Sigmoid colon (tissue), 7 donors: ENCODE results near the gene ZDHHC7. TPM values are rescaled to one million over a fixed set of nuclear protein-coding genes. Genes with fewer than 3 reads are reported as not detected.
"Not testable (repeated sequence)": the region's sequence is repeated elsewhere in the genome, so short reads cannot be mapped to it uniquely, and the experiment has no call there.

Experiments used
- DNase-seq: peaks from one replicate; pipeline ENCODE4 v3.0.0-alpha.2; 2019
- H3K27ac ChIP-seq, 4 donors: fragments of 200-600 bp; sonication (generic); one replicate each; pipeline ENCODE4 v1.5.1; 2016 to 2019; ENCODE audit warnings: mild to moderate bottlenecking in 1 of 4
- H3K27me3 ChIP-seq, 3 donors: fragments of 200-600 bp; sonication (generic); one replicate each; pipeline ENCODE4 v1.5.1; 2019; ENCODE audit warnings: mild to moderate bottlenecking in 1 of 3
- H3K36me3 ChIP-seq, 4 donors: fragments of 200-600 bp; sonication (generic); one replicate each; pipeline ENCODE4 v1.5.1; 2016 to 2019
- H3K4me1 ChIP-seq, 4 donors: fragments of 200-600 bp; sonication (generic); one replicate each; pipeline ENCODE4 v1.5.1; 2017 to 2019
- H3K4me3 ChIP-seq, 4 donors: fragments of 200-600 bp; sonication (generic); one replicate each; pipeline ENCODE4 v1.5.1; 2017 to 2019; ENCODE audit warnings: mild to moderate bottlenecking in 2 of 4, moderate library complexity in 1 of 4
- H3K9me3 ChIP-seq, 4 donors: fragments of 200-600 bp in 3 of 4; sonication (generic) in 3 of 4; one replicate each; pipeline versions ENCODE4 v1.5.1 to v1.6.1; 2013 to 2019
- CTCF ChIP-seq, 4 experiments: fragments of 450-650 bp in 3 of 4; fragments of 200-600 bp in 1 of 4; IDR thresholded peaks; one replicate each; pipeline ENCODE4 v1.5.1; 2016 to 2019; ENCODE audit warnings: antibody characterized with exemption in 4 of 4, mild to moderate bottlenecking in 3 of 4, moderate library complexity in 2 of 4
- EP300 ChIP-seq, 4 donors: sonication (generic); formaldehyde crosslinking; IDR thresholded peaks; one replicate each; pipeline ENCODE4 v1.6.1; 2017; ENCODE audit warnings: antibody characterized with exemption in 4 of 4
- POLR2A ChIP-seq, 2 donors: fragments of 450-650 bp; IDR thresholded peaks; one replicate each; pipeline ENCODE4 v1.6.1; 2016; ENCODE audit warnings: antibody characterized with exemption in 2 of 2, mild to moderate bottlenecking in 2 of 2, moderate library complexity in 2 of 2
- POLR2AphosphoS5 ChIP-seq, 4 donors: sonication (generic); formaldehyde crosslinking; IDR thresholded peaks; one replicate each; pipeline ENCODE4 v1.6.1; 2017; ENCODE audit warnings: antibody characterized with exemption in 4 of 4
- WGBS, 2 donors: extraction: QIAGEN DNeasy Blood & Tissue Kit; methylation state at CpG; one replicate each; pipeline ENCODE4 v1.1.7; 2013; 5-methylcytosine and 5-hydroxymethylcytosine counted together
- intact Hi-C: fragments of 100-400 bp; cut with DNase I; formaldehyde crosslinking; loops from one replicate; pipeline ENCODE4 v1.15.1; 2023
- polyA plus RNA-seq, 3 donors: library from polyadenylated mRNA; stranded (reverse); fragments of 200-250 nt; gene quantifications; one replicate each; pipeline ENCODE4 v1.2.3, GENCODE V29; 2013
- total RNA-seq, 4 donors: library from RNA; depleted of rRNA; stranded (reverse); fragments of >200 nt; gene quantifications; one replicate each; pipeline ENCODE4 v1.1.0, GENCODE V29; 2016
- donor health status: healthy with polysubstance abuse.
- donor health status: Bipolar disorder and iron deficiency.
- donor health status: healthy.

ZDHHC7 gene
- total and polyA plus RNA-seq, 7 donors = 20.8 to 69.5 (median 56.2) TPM

GRCh38 chr16:85034591-85035433, 23.5 kb upstream of the ZDHHC7 start:
- no peak for TF ChIP-seq EP300 (IDR thresholded peaks at IDR 0.05)
- no peak for TF ChIP-seq POLR2A (IDR thresholded peaks at IDR 0.05)
- TF ChIP-seq POLR2AphosphoS5 (IDR thresholded peaks at IDR 0.05) = no peak
- TF ChIP-seq CTCF (IDR thresholded peaks at IDR 0.05) = no peak
- intact Hi-C loops = no loop called here
- peaks cover 0 to 29% (median 16%) of the 10 kb centered on the region in 4 donors for H3K4me1 ChIP-seq
- 81 to 86% methylated on average over 18 of the region's 18 CpGs for WGBS, 2 donors
- no peaks in the 10 kb centered on the region for H3K9me3 ChIP-seq
- DNase-seq = no peak
- no peaks in the 10 kb centered on the region for H3K27me3 ChIP-seq
- H3K4me3 ChIP-seq = no peak overlapping the region
- peaks cover 0 to 14% (median 5%) of the 10 kb centered on the region in 4 donors for H3K36me3 ChIP-seq
- peak overlapping the region in 2 of 4 donors; percentile 81 to 86 for H3K27ac ChIP-seq

DNA sequence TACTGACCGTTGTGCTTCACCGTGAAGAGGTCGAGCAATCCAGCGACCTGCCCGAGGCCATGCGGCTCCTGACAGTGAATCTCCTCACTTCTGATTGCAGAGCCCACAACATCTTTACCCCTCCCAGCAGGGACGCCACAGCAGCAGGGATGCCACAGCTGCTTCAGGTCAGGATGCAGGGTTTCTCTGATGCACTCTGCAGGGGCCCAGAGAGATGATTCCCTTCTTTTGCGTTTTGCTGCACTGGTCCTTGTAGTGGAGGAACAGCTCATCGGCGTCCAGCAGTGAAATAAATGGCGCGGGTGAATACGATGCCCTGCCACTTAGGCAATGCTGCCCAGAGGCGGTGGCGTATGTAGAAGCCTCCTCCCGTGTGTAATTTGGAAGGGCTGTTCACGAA, 21.8 kb upstream of the ZDHHC7 start:
- Histone ChIP-seq H3K4me3 (no peak overlapping the region), H3K27ac (no peak overlapping the region), H3K4me1 (peaks cover 0 to 45% (median 32%) of the 10 kb centered on the region in 4 donors), H3K27me3 (no peaks in the 10 kb centered on the region), H3K9me3 (no peaks in the 10 kb centered on the region), H3K36me3 (peaks cover 0 to 14% (median 5%) of the 10 kb centered on the region in 4 donors)
- 92 to 95% methylated on average over 17 of the region's 17 CpGs for WGBS, 2 donors
- DNase-seq = no peak
- TF ChIP-seq EP300 (IDR thresholded peaks at IDR 0.05) = no peak
- TF ChIP-seq POLR2A (IDR thresholded peaks at IDR 0.05) = no peak
- no peak for TF ChIP-seq POLR2AphosphoS5 (IDR thresholded peaks at IDR 0.05)
- no peak for TF ChIP-seq CTCF (IDR thresholded peaks at IDR 0.05)
- intact Hi-C loops = no loop called here

- H3K9me3 ChIP-seq, H3K27me3 ChIP-seq, intact Hi-C loops, H3K27ac ChIP-seq, H3K4me3 ChIP-seq, DNase-seq: not testable (repeated sequence)
- H3K4me1 ChIP-seq = peaks cover 0 to 43% (median 34%) of the 10 kb centered on the region in 4 donors
- H3K36me3 ChIP-seq = peaks cover 0 to 14% (median 5%) of the 10 kb centered on the region in 4 donors
- 96% methylated on average over 4 of the region's 4 CpGs for WGBS, 2 donors
Measured at GRCh38 chr16:85032187-85032586, 20.9 kb upstream of the ZDHHC7 start.

GRCh38 chr16:85031451-85031850, 20.1 kb upstream of the ZDHHC7 start:
- H3K4me1 ChIP-seq = peaks cover 0 to 43% (median 34%) of the 10 kb centered on the region in 4 donors
- WGBS, 2 donors = 60 to 80% methylated on average over 5 of the region's 5 CpGs
- H3K36me3 ChIP-seq = peaks cover 0 to 14% (median 5%) of the 10 kb centered on the region in 4 donors
- intact Hi-C loops = no loop called here
- peak overlapping the region in 3 of 4 donors; percentile 90 to 95 (median 92) for H3K27ac ChIP-seq
- H3K27me3 ChIP-seq = no peaks in the 10 kb centered on the region
- no peak for DNase-seq
- TF ChIP-seq CTCF (IDR thresholded peaks at IDR 0.05) = no peak
- no peak for TF ChIP-seq EP300 (IDR thresholded peaks at IDR 0.05)
- no peak for TF ChIP-seq POLR2A (IDR thresholded peaks at IDR 0.05)
- no peak for TF ChIP-seq POLR2AphosphoS5 (IDR thresholded peaks at IDR 0.05)
- no peaks in the 10 kb centered on the region for H3K9me3 ChIP-seq
- H3K4me3 ChIP-seq = no peak overlapping the region

- Histone ChIP-seq H3K9me3 (no peaks in the 10 kb centered on the region), H3K4me3 (peak overlapping the region; percentile 6 to 95 (median 74)), H3K4me1 (peaks cover 0 to 41% (median 33%) of the 10 kb centered on the region in 4 donors), H3K36me3 (peaks cover 0 to 14% (median 5%) of the 10 kb centered on the region in 4 donors), H3K27me3 (no peaks in the 10 kb centered on the region), H3K27ac (peak overlapping the region; percentile 90 to 95 (median 92))
- WGBS, 2 donors = 17 to 53% methylated on average over 16 of the region's 16 CpGs
- peak; percentile 91 for DNase-seq
- intact Hi-C loops = no loop called here
- TF ChIP-seq POLR2AphosphoS5 (IDR thresholded peaks at IDR 0.05) (peak; percentile 44 to 61 (median 56)), CTCF (IDR thresholded peaks at IDR 0.05) (no peak)
Measured at GRCh38 chr16:85029981-85030401, 18.7 kb upstream of the ZDHHC7 start.
